ENCODE data around the gene SAG. TPM values are rescaled to one million over a fixed set of nuclear protein-coding genes. Genes with fewer than 3 reads are reported as not detected.
A peak's percentile ranks its signal among the peaks of the same experiment; 100 is the strongest.

The SAG gene
- total and polyA plus RNA-seq, 2 of the 13 experiments (the other 11 are each of a cell fraction or from before 2014, with no cell fraction given) = not detected

- TF ChIP-seq ZNF382 (CRISPR knock-in tag; IDR thresholded peaks at IDR 0.05; ENCODE audit: borderline replicate concordance) = no peak
- no peak for TF ChIP-seq KLF12 (CRISPR knock-in tag; IDR thresholded peaks at IDR 0.05; ENCODE audit: borderline replicate concordance)
- 0 out of 2 replicates have a peak, but pooled peaks have one; percentile 21 for TF ChIP-seq MEIS1 (CRISPR knock-in tag; IDR thresholded peaks at IDR 0.05; ENCODE audit: borderline replicate concordance)
- TF ChIP-seq ARID5B (CRISPR knock-in tag; IDR thresholded peaks at IDR 0.05) = peak; percentile 15; the same call in 1 of the 2 replicates
- TF ChIP-seq ZNF318 (CRISPR knock-in tag; IDR thresholded peaks at IDR 0.05) = peak; percentile 26; the same call in 1 of the 2 replicates
- TF ChIP-seq IKZF4 (CRISPR knock-in tag; IDR thresholded peaks at IDR 0.05; ENCODE audit: borderline replicate concordance, low read depth, not compliant biosample characterization) = peak; percentile 34
- TF ChIP-seq BRD4 (CRISPR knock-in tag; IDR thresholded peaks at IDR 0.05) = no peak
- TF ChIP-seq PBX2 (CRISPR knock-in tag; IDR thresholded peaks at IDR 0.05) = 0 out of 2 replicates have a peak, but pooled peaks have one; percentile 27
- peak; percentile 75 for TF ChIP-seq ZNF891 (CRISPR knock-in tag; IDR thresholded peaks at IDR 0.05)
- TF ChIP-seq ZNF772 (CRISPR knock-in tag; IDR thresholded peaks at IDR 0.05) = 0 out of 2 replicates have a peak, but pooled peaks have one; percentile 14
Observed at GRCh38 chr2:233349005-233349998, 41.7 kb downstream of the SAG start (continued).
